NCI-H460 (cell line): ENCODE results near the gene CACNB4. TPM values are rescaled to one million over a fixed set of nuclear protein-coding genes. Genes with fewer than 3 reads are reported as not detected.
"Not testable (repeated sequence)": the region's sequence is repeated elsewhere in the genome, so short reads cannot be mapped to it uniquely, and the experiment has no call there.

Experiments
- DNase-seq: peaks from one replicate; pipeline ENCODE4 v3.0.0-alpha.2; 2016; ENCODE audit warnings: low read depth; ENCODE audit errors: extremely low read depth
- total RNA-seq: library from RNA; depleted of rRNA; stranded (reverse); fragments of >200 nt; shearing (Covaris generic); gene quantifications from 2 replicates; pipeline ENCODE4 v1.2.3, GENCODE V29; 2014

The CACNB4 gene
- total RNA-seq, 1 experiment from 2014 or later = 0.20 TPM

GRCh38 chr2:151946899-151947812, 151.7 kb downstream of the CACNB4 start:
- DNase-seq = peak; percentile 26

- DNase-seq = no peak
Observed at GRCh38 chr2:151946250-151946884, 152.5 kb downstream of the CACNB4 start.

- DNase-seq = no peak
Observed at GRCh38 chr2:151945602-151946001, 153.2 kb downstream of the CACNB4 start.

DNA sequence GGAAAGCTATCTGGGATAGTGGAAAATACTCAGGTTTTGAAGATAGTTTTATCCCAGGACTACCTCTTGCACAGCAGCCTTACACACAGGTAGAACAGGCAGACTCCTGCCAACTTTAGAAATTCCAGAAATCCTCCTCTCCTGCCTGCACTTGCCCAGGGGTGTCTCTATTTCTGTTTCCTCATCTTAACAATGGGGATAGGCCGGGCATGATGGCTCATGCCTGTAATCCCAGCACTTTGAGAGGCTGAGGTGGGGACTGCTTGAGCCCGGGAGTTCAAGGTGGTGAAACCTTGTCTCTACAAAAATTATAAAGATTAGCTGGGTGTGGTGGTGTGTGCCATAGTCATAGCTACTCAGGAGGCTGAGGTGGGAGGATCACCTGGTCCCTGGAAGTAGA, 153.7 kb downstream of the CACNB4 start:
- DNase-seq = no peak

DNA sequence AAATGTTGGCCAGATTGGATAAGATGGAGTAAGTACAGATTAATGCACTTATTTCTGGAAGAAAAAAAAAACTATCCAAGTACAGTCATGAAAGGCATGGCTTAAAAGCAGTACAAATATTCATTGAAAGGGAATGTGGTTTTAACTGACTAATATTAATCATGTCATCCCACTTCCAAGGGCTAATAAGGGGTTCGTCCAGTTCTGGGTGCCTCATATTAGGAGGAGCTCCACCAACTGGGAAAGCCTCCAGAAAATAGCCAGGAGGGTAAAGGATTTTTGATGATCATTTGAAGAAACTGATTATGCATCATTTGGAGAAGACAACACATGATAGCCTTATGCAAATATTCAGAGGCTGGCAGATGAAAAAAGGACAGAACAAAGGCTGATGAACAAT, 155.4 kb downstream of the CACNB4 start:
- DNase-seq = no peak

DNA sequence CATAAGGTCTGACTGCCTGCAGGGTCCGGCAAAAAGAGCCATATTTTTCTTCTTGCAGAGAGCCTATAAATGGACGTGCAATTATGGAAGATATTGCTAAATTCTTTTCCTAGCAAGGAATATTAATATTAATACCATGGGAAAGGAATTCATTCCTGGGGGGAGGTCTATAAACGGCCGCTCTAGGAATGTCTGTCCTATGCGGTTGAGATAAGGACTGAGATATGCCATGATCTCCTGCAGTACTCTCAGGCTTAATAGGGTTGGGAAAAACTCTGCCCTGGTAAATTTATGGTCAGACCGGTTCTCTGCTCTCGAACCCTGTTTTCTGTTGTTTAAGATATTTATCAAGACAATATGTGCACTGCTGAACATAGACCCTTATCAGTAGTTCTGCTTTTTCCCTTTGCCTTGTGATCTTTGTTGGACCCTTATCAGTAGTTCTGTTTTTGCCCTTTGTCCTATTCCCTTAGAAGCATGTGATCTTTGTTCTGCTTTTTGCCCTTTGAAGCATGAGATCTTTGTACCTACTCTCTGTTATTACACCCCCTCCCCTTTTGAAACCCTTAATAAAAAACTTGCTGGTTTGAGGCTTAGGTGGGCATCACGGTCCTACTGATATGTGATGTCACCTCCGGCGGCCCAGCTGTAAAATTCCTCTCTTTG, 156.2 kb downstream of the CACNB4 start:
- DNase-seq = not testable (repeated sequence)

- DNase-seq = no peak
Observed at GRCh38 chr2:151937966-151938365, 160.9 kb downstream of the CACNB4 start.

DNA sequence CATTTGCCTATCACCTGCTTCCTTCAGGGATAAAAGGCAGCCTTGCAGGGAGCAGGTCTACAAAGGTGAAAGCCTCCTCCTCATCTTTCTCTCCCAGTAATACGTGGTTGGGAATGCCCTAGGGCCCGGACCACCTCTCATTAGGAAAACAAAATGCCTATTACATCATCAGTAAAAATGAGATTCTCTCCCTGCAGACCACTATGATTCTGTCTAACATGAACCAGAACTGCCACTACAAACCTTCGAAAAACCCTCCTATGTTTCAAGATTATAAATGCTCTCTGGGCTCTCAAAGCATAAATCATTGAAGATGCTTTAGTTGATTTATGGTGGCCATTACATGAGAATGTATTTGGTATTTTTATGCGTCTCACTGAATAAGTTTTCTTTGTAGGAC, 162.2 kb downstream of the CACNB4 start:
- DNase-seq = no peak

DNA sequence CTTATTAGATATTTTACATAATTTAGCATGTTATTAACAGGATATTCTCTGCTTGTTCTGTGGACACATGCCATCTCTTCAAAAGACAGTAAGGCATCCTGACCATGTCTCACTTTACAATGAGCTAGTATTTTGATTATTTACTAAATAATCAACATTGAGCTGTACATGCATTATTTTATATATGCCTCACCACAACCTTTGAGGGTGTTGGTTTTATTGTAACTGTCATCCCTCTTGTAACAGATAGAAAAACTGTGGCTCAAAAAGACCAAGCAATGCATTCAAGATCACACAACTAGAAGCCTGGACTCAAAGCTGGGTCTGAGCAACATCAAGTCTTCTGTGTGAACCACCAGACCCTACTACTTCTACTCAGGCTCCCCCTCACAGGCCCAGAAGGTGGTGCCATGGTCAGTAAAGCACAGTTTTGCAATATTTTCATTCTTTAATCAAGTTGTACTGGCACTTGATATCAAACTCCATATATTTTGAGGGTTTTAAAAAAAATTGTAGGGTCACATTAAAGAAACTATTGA, 165.5 kb downstream of the CACNB4 start:
- no peak for DNase-seq

DNA sequence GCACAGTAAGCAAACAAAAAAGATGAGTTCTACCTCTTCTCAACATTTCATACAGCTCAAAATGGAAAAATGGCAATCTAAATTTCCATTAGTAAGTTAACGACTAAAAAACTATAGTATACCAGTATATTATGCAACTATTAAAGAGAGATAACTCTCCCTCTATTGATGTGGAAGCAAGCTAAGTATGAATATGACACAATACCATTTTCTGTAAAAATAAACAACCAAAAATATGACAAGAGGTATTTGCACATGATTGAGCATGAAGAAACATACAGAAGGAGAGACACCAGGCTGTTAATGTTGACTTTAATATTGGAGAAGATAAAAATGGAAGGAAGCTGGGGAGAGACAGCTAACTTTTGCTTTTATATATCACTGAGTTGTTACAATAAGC, 167.1 kb downstream of the CACNB4 start:
- no peak for DNase-seq

DNA sequence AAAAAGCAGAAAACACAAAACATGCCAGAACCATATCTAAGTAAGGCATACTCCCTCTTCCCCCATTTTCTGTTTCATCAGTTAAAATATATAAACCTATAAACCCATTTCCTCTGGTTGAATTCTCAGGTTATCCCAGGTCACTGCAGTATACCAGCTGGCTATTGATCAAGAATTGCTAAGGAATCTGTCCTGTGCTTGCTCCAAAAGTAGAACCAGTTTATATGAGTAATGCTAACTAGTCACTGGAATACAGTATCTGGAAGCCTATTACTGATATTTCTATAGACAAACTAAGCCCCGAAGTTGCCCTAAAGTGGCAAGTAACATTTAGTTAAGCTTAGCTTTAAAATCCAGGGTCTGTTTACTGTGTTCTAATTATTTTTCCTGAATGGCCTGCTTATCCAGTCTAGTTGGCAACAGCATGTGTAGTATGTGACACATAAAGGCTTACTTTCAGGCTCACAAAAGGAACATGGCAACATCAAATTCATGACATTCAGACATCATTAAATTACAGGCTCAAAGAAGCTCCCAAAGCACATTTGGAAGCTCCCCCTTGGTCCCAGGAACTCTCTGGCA, 167.7 kb downstream of the CACNB4 start:
- DNase-seq = no peak

DNA sequence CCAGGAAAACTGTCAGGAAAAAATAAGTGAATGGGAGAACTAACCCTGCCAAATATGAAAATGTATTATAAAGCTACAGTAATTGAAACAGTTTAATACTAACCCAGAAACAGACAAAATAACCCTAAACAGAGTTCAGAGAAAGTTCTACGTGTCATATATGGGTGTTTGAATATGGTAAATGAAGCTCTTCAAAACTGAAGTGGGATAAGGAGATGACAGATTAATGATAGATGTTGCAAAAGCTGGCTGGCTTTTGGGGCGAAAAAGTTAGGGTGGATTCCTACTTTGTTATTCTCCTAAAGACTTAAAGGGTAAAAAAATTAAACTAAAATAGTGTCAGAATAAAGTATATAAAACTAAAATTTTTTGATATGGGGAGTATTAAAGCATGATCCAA, 168.8 kb downstream of the CACNB4 start:
- DNase-seq = no peak

- DNase-seq = peak; percentile 70
Observed at GRCh38 chr2:151928380-151928779, 170.5 kb downstream of the CACNB4 start.

DNA sequence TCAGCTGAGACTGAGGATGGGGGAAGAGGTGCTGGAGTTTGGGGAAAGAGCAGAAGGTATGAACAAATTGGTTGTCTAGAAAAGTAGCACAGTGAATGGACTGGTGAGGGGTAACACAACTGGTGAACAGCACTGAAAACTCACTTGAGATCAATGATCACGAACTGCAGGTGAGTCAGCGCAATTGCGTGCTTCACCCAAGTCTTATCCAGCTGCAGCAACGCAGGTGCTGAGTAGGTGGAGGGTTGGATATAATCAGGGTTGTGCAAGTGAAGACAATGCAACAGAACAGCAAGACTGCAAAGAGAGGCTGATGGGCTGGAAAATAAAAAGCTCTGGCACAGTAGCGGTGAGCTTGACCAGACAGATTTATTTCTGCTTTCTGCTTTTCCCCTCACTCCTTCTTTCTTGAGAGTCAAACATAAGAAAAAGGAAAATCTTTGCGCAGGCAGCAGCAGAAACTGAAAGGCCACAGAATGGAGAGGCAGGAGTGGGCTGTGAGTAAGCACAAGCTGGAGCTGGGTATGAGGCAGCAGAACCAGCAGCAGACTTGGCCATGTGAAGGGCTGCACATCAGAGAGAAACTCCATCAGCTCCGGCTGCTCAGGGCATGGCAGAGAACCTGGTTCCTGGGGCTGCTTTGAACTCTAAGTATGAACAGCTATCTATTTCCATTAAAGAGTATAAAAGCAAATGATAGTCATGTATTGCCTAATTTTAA, 171.2 kb downstream of the CACNB4 start:
- no peak for DNase-seq

- DNase-seq = no peak
Observed at GRCh38 chr2:151922845-151923666, 175.8 kb downstream of the CACNB4 start.

- no peak for DNase-seq
Observed at GRCh38 chr2:151919786-151920185, 179.1 kb downstream of the CACNB4 start.

DNA sequence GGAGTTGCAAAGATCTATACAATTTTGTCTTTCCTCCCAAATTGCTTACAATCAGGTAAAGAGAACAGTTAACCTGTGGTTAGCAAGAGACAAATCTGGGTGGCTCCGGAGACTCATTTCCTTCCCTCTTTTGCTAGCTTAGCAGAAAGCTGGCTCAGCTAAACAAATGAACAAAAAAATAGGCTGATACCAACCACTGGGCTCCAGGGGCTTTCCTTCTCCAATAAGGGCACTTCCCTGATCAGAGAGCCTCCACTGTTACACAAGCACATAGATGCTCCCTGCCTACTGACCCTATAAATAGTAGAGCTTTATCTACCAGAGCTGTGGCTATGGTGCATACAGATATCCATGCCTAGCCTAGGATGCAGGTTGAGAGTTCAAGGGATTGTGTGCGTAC, 180.5 kb downstream of the CACNB4 start:
- no peak for DNase-seq

- no peak for DNase-seq
Observed at GRCh38 chr2:151916632-151917031, 182.2 kb downstream of the CACNB4 start.

GRCh38 chr2:151915629-151916025, 183.2 kb downstream of the CACNB4 start:
- DNase-seq = not testable (repeated sequence)
